ENCODE results near the gene FRMD4B.

Gene FRMD4B

GRCh38 chr3:69178838-69179739 lies 206.8 kb downstream of the FRMD4B start:
- no peak for TF ChIP-seq GATA2 (IDR thresholded peaks at IDR 0.05; ENCODE audit: low read depth, low read length)
- TF ChIP-seq GATA3 (IDR thresholded peaks at IDR 0.05; ENCODE audit: low read depth, low read length), result no peak

- TF ChIP-seq GATA3 (IDR thresholded peaks at IDR 0.05; ENCODE audit: low read depth, low read length) (no peak), GATA2 (IDR thresholded peaks at IDR 0.05; ENCODE audit: low read depth, low read length) (no peak)
Observed at GRCh38 chr3:69178082-69178481, 207.8 kb downstream of the FRMD4B start.

DNA sequence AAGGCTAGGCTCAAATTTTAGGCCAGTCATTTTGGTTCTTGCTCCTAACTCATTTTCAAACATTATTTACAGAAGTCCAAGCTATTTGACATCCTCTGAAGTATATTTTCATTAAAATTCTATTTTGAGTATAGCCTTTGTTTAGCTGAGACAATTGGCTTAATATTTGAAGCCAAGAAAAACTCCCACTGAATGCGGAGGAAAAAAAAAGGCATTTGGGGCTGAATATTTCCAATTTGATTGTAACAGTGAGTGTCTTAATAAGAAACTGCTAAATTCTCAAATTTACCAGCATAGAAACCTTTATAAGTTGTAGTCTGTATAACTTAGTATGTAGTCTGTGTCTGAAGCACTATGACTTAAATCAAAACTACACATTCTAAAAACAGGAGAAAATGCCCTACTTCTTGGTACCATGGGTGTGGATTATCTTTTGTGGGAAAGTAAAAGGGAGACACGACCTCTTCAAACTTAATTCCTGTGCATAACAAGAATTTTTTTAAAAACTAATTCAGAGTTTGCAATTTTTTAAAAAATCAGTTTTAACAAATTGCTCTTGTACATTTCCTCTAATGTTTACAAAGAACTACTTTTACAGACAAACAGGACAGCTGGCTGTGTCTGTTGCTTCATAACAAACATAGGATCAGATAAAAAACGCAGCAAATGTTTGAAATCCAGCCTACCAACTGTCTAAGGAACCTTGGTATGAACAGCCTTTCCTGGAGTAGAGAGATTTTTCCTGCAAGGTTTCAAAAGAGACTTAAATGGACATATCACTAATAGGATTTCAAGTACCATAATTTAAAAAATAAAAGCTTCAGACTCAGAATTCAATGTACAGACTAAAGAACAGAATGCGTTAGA lies 210.8 kb downstream of the FRMD4B start:
- TF ChIP-seq GATA2 (IDR thresholded peaks at IDR 0.05; ENCODE audit: low read depth, low read length), result no peak
- no peak for TF ChIP-seq GATA3 (IDR thresholded peaks at IDR 0.05; ENCODE audit: low read depth, low read length)

GRCh38 chr3:69174445-69174844 lies 211.4 kb downstream of the FRMD4B start:
- TF ChIP-seq GATA3 (IDR thresholded peaks at IDR 0.05; ENCODE audit: low read depth, low read length) (no peak), GATA2 (IDR thresholded peaks at IDR 0.05; ENCODE audit: low read depth, low read length) (no peak)

- TF ChIP-seq GATA3 (IDR thresholded peaks at IDR 0.05; ENCODE audit: low read depth, low read length) (no peak), GATA2 (IDR thresholded peaks at IDR 0.05; ENCODE audit: low read depth, low read length) (no peak)
Observed at GRCh38 chr3:69172058-69172457, 213.8 kb downstream of the FRMD4B start.

DNA sequence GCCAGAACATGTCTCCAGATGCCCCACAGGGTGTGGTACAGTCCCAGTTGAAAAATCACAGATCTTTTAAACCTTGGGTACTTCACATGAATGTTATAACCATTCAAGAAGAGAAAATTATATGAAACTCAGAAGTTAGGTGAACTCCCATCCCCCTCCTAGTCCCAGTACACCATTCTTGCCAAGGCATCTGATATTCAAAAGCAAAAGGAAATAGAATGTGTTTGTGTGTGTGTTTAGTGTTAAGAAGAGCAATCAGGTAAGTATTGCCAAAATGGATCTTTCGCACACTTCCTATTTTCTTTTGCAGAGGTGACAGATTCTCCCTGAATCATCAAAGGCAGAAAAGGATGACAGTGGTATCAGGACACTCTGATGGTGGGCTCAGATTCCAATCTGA lies 219.4 kb downstream of the FRMD4B start:
- TF ChIP-seq GATA2 (IDR thresholded peaks at IDR 0.05; ENCODE audit: low read depth, low read length) (no peak), GATA3 (IDR thresholded peaks at IDR 0.05; ENCODE audit: low read depth, low read length) (no peak)

GRCh38 chr3:69165744-69166143 lies 220.1 kb downstream of the FRMD4B start:
- TF ChIP-seq GATA2 (IDR thresholded peaks at IDR 0.05; ENCODE audit: low read depth, low read length) (no peak), GATA3 (IDR thresholded peaks at IDR 0.05; ENCODE audit: low read depth, low read length) (no peak)

- TF ChIP-seq GATA3 (IDR thresholded peaks at IDR 0.05; ENCODE audit: low read depth, low read length) (no peak), GATA2 (IDR thresholded peaks at IDR 0.05; ENCODE audit: low read depth, low read length) (no peak)
Observed at GRCh38 chr3:69164296-69164695, 221.6 kb downstream of the FRMD4B start.

GRCh38 chr3:69162308-69162980 lies 223.4 kb downstream of the FRMD4B start:
- no peak for TF ChIP-seq GATA3 (IDR thresholded peaks at IDR 0.05; ENCODE audit: low read depth, low read length)
- no peak for TF ChIP-seq GATA2 (IDR thresholded peaks at IDR 0.05; ENCODE audit: low read depth, low read length)

DNA sequence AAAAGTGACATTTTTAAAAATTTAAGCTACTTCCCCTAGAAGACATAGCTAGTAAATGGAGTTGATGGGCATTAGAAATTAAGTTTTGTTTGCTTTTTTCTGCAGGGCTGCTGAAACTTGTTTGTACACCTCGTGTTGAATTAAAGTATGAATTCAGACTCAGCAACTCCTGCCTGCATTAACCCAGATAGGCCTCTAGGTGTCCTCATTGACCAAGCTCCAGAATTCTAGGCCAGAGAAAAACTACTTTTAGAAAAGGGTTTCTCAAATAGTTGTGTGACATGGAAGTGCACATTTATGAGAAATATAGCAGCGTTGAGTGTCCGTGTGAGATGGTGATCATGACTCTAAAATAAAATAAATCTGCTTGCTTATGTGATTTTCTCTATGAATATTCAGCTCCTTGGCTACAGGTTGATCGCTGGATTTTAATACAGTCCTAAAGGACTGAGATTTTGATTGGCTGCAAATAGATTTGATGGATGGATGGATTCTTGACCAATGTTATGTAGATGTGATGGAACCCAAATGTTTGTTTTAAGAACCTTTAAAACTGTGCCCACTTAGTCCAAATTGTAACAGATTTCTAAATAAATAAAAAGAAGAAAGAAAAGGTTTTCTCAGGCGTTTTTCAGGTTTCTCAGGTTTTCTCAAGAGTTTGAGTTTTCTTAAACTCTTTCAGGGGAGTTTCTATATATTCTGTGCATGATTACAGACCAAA lies 224.1 kb downstream of the FRMD4B start:
- no peak for TF ChIP-seq GATA2 (IDR thresholded peaks at IDR 0.05; ENCODE audit: low read depth, low read length)
- TF ChIP-seq GATA3 (IDR thresholded peaks at IDR 0.05; ENCODE audit: low read depth, low read length), result no peak

DNA sequence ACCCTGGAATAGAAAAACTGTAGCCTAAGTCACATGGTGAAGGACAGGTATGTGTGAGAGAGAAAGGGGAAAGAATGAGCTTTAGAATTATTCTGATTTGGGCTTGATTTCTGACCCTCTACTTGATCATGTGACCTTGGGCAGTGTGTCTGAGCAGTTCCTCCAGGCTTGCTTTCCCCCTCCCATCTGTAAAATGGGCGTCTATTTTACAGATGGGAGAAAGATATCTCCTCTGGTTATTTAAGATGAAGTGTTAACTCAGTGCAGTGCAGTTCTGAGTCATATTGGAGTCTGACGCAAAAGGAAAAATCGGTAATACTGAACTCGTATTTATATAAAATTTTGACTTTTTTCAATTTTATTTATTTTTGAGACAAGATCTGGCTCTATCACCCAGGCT lies 225.4 kb downstream of the FRMD4B start:
- TF ChIP-seq GATA3 (IDR thresholded peaks at IDR 0.05; ENCODE audit: low read depth, low read length) (no peak), GATA2 (IDR thresholded peaks at IDR 0.05; ENCODE audit: low read depth, low read length) (no peak)

DNA sequence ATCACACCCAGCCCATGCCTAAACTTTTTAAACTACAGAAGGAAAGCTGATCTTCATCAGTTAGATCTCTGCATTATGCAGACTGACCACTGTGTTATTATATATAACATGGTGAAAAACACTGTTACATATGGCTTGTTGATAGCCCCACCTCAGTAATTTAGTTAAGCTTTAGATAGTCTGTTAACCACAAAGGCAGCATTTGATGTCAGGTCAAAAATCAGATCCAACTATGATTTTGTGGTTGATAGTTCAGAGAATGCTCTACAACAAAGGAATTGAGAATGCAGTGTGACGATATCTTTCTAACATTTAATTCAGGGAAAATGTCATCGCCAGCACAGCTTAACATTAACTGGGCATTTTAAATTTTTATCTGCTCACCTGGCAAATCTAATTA lies 225.8 kb downstream of the FRMD4B start:
- TF ChIP-seq GATA2 (IDR thresholded peaks at IDR 0.05; ENCODE audit: low read depth, low read length) (no peak), GATA3 (IDR thresholded peaks at IDR 0.05; ENCODE audit: low read depth, low read length) (no peak)

GRCh38 chr3:69149586-69149985 lies 236.3 kb downstream of the FRMD4B start:
- TF ChIP-seq GATA2 (IDR thresholded peaks at IDR 0.05; ENCODE audit: low read depth, low read length) (no peak), GATA3 (IDR thresholded peaks at IDR 0.05; ENCODE audit: low read depth, low read length) (no peak)
